Keratinocyte (primary cell): Measurements from ENCODE around the gene IL6R. TPM values are rescaled to one million over a fixed set of nuclear protein-coding genes. Genes with fewer than 3 reads are reported as not detected.

Experiments
- DNase-seq: peaks from one replicate; pipeline ENCODE4 v3.0.0-alpha.2; 2011; ENCODE audit warnings: low read depth, missing footprints, low spot score
- FAIRE-seq: peaks from 2 replicates; lab custom pipeline; 2011; peaks lifted over from hg19 to GRCh38; lab: Jason Lieb, UNC
- H2AFZ ChIP-seq: 2 replicates; pipeline ENCODE4 v1.6.0; 2012; ENCODE audit warnings: low read length, control low read depth, inconsistent platforms; ENCODE audit not compliant: control insufficient read depth
- H3K27ac ChIP-seq: 2 replicates; pipeline ENCODE4 v1.5.1; 2011; ENCODE audit warnings: low read length; ENCODE audit not compliant: control insufficient read depth, insufficient read depth
- H3K27me3 ChIP-seq: 3 replicates; pipeline ENCODE4 v1.6.0; 2011; ENCODE audit warnings: low read length; ENCODE audit not compliant: control insufficient read depth, insufficient read depth; ENCODE audit errors: extremely low read depth
- H3K36me3 ChIP-seq, 2 experiments: 2 replicates in 1 of 2; 3 replicates in 1 of 2; pipeline ENCODE4 v1.5.1; 2011; ENCODE audit warnings: low read length in 2 of 2, mild to moderate bottlenecking in 1 of 2; ENCODE audit not compliant: control insufficient read depth in 2 of 2, insufficient read depth in 2 of 2; ENCODE audit errors: extremely low read depth in 1 of 2
- H3K4me1 ChIP-seq: 3 replicates; pipeline ENCODE4 v1.5.1; 2011; ENCODE audit warnings: low read length; ENCODE audit not compliant: control insufficient read depth, insufficient read depth; ENCODE audit errors: extremely low read depth
- H3K4me2 ChIP-seq: 3 replicates; pipeline ENCODE4 v1.6.0; 2011; ENCODE audit warnings: low read depth, low read length; ENCODE audit not compliant: control insufficient read depth, insufficient read depth; ENCODE audit errors: extremely low read depth
- H3K4me3 ChIP-seq, 3 experiments: fragments of 200-600 bp in 1 of 3; sonication (generic) in 1 of 3; 2 replicates in 2 of 3; 3 replicates in 1 of 3; pipeline ENCODE4 v1.5.1; 2011 to 2016; ENCODE audit warnings: low read length in 3 of 3, mild to moderate bottlenecking in 3 of 3, control low read depth in 2 of 3, inconsistent platforms in 1 of 3, low read depth in 1 of 3, mixed read lengths in 1 of 3, mixed run types in 1 of 3, moderate library complexity in 1 of 3; ENCODE audit not compliant: control insufficient read depth in 2 of 3, insufficient read depth in 2 of 3; ENCODE audit errors: extremely low read depth in 1 of 3
- H3K79me2 ChIP-seq: 2 replicates; pipeline ENCODE4 v1.6.0; 2012; ENCODE audit warnings: low read length; ENCODE audit not compliant: control insufficient read depth, insufficient read depth
- H3K9ac ChIP-seq: 3 replicates; pipeline ENCODE4 v1.6.0; 2011; ENCODE audit warnings: low read length; ENCODE audit not compliant: control insufficient read depth, insufficient read depth; ENCODE audit errors: extremely low read depth
- H3K9me1 ChIP-seq: 3 replicates; pipeline ENCODE4 v1.6.0; 2011; ENCODE audit warnings: low read length; ENCODE audit not compliant: control insufficient read depth, insufficient read depth; ENCODE audit errors: extremely low read depth
- H3K9me3 ChIP-seq: 2 replicates; pipeline ENCODE4 v1.5.1; 2012; ENCODE audit warnings: low read depth, low read length; ENCODE audit not compliant: control insufficient read depth
- H4K20me1 ChIP-seq: 3 replicates; pipeline ENCODE4 v1.6.0; 2011; ENCODE audit warnings: low read length; ENCODE audit not compliant: control insufficient read depth, insufficient read depth; ENCODE audit errors: extremely low read depth
- CTCF ChIP-seq, 3 experiments: IDR thresholded peaks in 1 of 3; conservative IDR thresholded peaks in 1 of 3; optimal IDR thresholded peaks in 1 of 3; 2 replicates in 2 of 3; 3 replicates in 1 of 3; pipeline versions ENCODE3 to v1.5.1; 2011; ENCODE audit warnings: low read length in 3 of 3, mild to moderate bottlenecking in 3 of 3, moderate library complexity in 2 of 3, control low read depth in 1 of 3, inconsistent platforms in 1 of 3; ENCODE audit not compliant: insufficient read depth in 2 of 3; ENCODE audit errors: extremely low read depth in 1 of 3
- EZH2 ChIP-seq: IDR thresholded peaks from one replicate; pipeline ENCODE4 v1.6.1; 2012; ENCODE audit warnings: inconsistent platforms, mild to moderate bottlenecking, low read length, moderate library complexity
- dilution Hi-C: fragments of 300-500 bp; cut with MboI; formaldehyde crosslinking; loops from one replicate; pipeline ENCODE4 v1.7.0; 2020; ENCODE audit warnings: low sequenced_read_pairs; ENCODE audit not compliant: extremely low pct_ligation_motif_present
- polyA plus RNA-seq, 5 experiments: library from polyadenylated mRNA; depleted of rRNA in 3 of 5; stranded (reverse) in 3 of 5; stranded (forward) in 1 of 5; unstranded in 1 of 5; fragments of >200 nt; gene quantifications; 1 replicate in 1 of 5; 2 replicates in 3 of 5; 3 replicates in 1 of 5; pipeline versions ENCODE4 v1.2.1 to v1.2.3, GENCODE V29; 2011 to 2012; ENCODE audit warnings: missing spikeins in 2 of 5, low read depth in 1 of 5, low replicate concordance in 1 of 5

Gene IL6R
- polyA plus RNA-seq, 1 donor (not counting 4 experiments of a cell fraction or from before 2014, with no cell fraction given): 12.6 TPM

- DNase-seq (no peak), FAIRE-seq (no peak)
- Histone ChIP-seq H3K36me3 (peaks cover 10 to 16% of the 10 kb centered on the region in 2 experiments), H3K27ac (no peak overlapping the region), H3K9me3 (no peaks in the 10 kb centered on the region), H4K20me1 (no peaks in the 10 kb centered on the region), H2AFZ (no peak overlapping the region), H3K9me1 (no peaks in the 10 kb centered on the region), H3K4me1 (peaks cover 13% of the 10 kb centered on the region), H3K9ac (no peak overlapping the region), H3K4me3 (no peak overlapping the region), H3K79me2 (no peaks in the 10 kb centered on the region), H3K4me2 (no peak overlapping the region), H3K27me3 (no peaks in the 10 kb centered on the region)
- TF ChIP-seq EZH2 (no peak), CTCF (optimal IDR thresholded peaks at IDR 0.05 in 1 of 3, IDR thresholded peaks at IDR 0.05 in 1 of 3, conservative IDR thresholded peaks at IDR 0.05 in 1 of 3; ENCODE audit: extremely low read depth in 1 of 3, insufficient read depth in 2 of 3, low read length in 3 of 3) (no peak)
- dilution Hi-C loops: no loop called here
Measured at GRCh38 chr1:154446292-154446691, 41.1 kb downstream of the IL6R start.

- H3K9me3 ChIP-seq: no peaks in the 10 kb centered on the region
- TF ChIP-seq CTCF (optimal IDR thresholded peaks at IDR 0.05 in 1 of 3, IDR thresholded peaks at IDR 0.05 in 1 of 3, conservative IDR thresholded peaks at IDR 0.05 in 1 of 3; ENCODE audit: extremely low read depth in 1 of 3, insufficient read depth in 2 of 3, low read length in 3 of 3) (no peak), EZH2 (no peak)
- no peak overlapping the region for H3K27ac ChIP-seq
- dilution Hi-C loops: no loop called here
- H3K4me2 ChIP-seq: no peak overlapping the region
- H3K27me3 ChIP-seq: no peaks in the 10 kb centered on the region
- no peak for DNase-seq
- H3K9me1 ChIP-seq: no peaks in the 10 kb centered on the region
- no peak overlapping the region for H3K9ac ChIP-seq
- no peaks in the 10 kb centered on the region for H4K20me1 ChIP-seq
- no peaks in the 10 kb centered on the region for H3K79me2 ChIP-seq
- peaks cover 8% of the 10 kb centered on the region for H3K4me1 ChIP-seq
- no peak for FAIRE-seq
- peaks cover 12 to 16% of the 10 kb centered on the region in 2 experiments for H3K36me3 ChIP-seq
- H3K4me3 ChIP-seq: no peak overlapping the region
- H2AFZ ChIP-seq: no peak overlapping the region
Measured at GRCh38 chr1:154446789-154447188, 41.6 kb downstream of the IL6R start.
